Hepatocyte (in vitro differentiated cells): ENCODE data around the gene ZMIZ1. TPM values are rescaled to one million over a fixed set of nuclear protein-coding genes. Genes with fewer than 3 reads are reported as not detected.

Experiments used
- DNase-seq: peaks from one replicate; pipeline ENCODE4 v3.0.0-alpha.2; 2016; ENCODE audit warnings: low spot score
- H2AFZ ChIP-seq: fragments of 200-600 bp; sonication (generic); 2 replicates; pipeline ENCODE4 v1.6.0; 2016; ENCODE audit warnings: antibody characterized with exemption, mild to moderate bottlenecking
- H3K27ac ChIP-seq: fragments of 200-600 bp; sonication (generic); 2 replicates; pipeline ENCODE4 v1.5.1; 2016; ENCODE audit warnings: mild to moderate bottlenecking
- H3K27me3 ChIP-seq: fragments of 200-600 bp; sonication (generic); 2 replicates; pipeline ENCODE4 v1.6.1; 2016
- H3K36me3 ChIP-seq: fragments of 200-600 bp; sonication (generic); replicated peaks from 2 replicates; pipeline ENCODE4 v1.5.1; 2016; ENCODE audit warnings: low read depth; ENCODE audit not compliant: insufficient read depth
- H3K4me1 ChIP-seq: fragments of 200-600 bp; sonication (generic); 2 replicates; pipeline ENCODE4 v1.5.1; 2016; ENCODE audit warnings: mild to moderate bottlenecking, moderate library complexity; ENCODE audit not compliant: insufficient read depth
- H3K4me2 ChIP-seq: fragments of 200-600 bp; sonication (generic); 2 replicates; pipeline ENCODE4 v1.6.0; 2016
- H3K4me3 ChIP-seq: fragments of 200-600 bp; sonication (generic); 2 replicates; pipeline ENCODE4 v1.5.1; 2016; ENCODE audit warnings: mild to moderate bottlenecking
- H3K79me2 ChIP-seq: fragments of 200-600 bp; sonication (generic); 2 replicates; pipeline ENCODE4 v1.6.0; 2017; ENCODE audit warnings: mild to moderate bottlenecking
- H3K9me2 ChIP-seq: fragments of 200-600 bp; sonication (generic); replicated peaks from 2 replicates; pipeline ENCODE4 v1.6.0; 2017; ENCODE audit warnings: mild to moderate bottlenecking; ENCODE audit not compliant: insufficient read depth
- H3K9me3 ChIP-seq: fragments of 200-600 bp; sonication (generic); 2 replicates; pipeline ENCODE4 v1.5.1; 2016; ENCODE audit warnings: low read depth, mild to moderate bottlenecking
- H4K20me1 ChIP-seq: fragments of 200-600 bp; sonication (generic); 2 replicates; pipeline ENCODE4 v1.6.0; 2016; ENCODE audit warnings: mild to moderate bottlenecking; ENCODE audit not compliant: insufficient read depth, poor library complexity, severe bottlenecking
- EZH2 ChIP-seq: fragments of 200-600 bp; sonication (generic); IDR thresholded peaks from 2 replicates; pipeline ENCODE4 v1.6.1; 2016; ENCODE audit warnings: antibody characterized with exemption, mild to moderate bottlenecking, borderline replicate concordance
- EZH2phosphoT487 ChIP-seq: fragments of 200-600 bp; sonication (generic); IDR thresholded peaks from one replicate; pipeline ENCODE4 v1.6.1; 2018; ENCODE audit warnings: antibody characterized with exemption, mild to moderate bottlenecking, low read depth, moderate library complexity; ENCODE audit not compliant: unreplicated experiment, severe bottlenecking
- WGBS: methylation state at CpG from one replicate; pipeline ENCODE4 v1.1.6; 2016; ENCODE audit warnings: low lambda C conversion rate; ENCODE audit errors: missing lambda C conversion rate; 5-methylcytosine and 5-hydroxymethylcytosine counted together
- polyA plus RNA-seq: library from polyadenylated mRNA; unstranded; fragments of >200 nt; fragmentation: Nextera tagmentation; extraction: Ambion mirVana; gene quantifications from 2 replicates; pipeline ENCODE4 v1.2.1, GENCODE V29; 2016
- total RNA-seq: library from RNA; depleted of rRNA; stranded (reverse); fragments of >200 nt; gene quantifications from 2 replicates; pipeline ENCODE4 v1.2.3, GENCODE V29; 2014
- TF ChIP-seq, protein P1 (sequence below): fragments of 200-600 bp; sonication (generic); IDR thresholded peaks from 2 replicates; pipeline ENCODE4 v1.5.1; 2016; ENCODE audit warnings: antibody characterized with exemption, mild to moderate bottlenecking; ENCODE audit not compliant: poor library complexity

ZMIZ1 gene
- total and polyA plus RNA-seq, 2 experiments from 2014 or later, result 30.9 to 32.4 TPM

DNA sequence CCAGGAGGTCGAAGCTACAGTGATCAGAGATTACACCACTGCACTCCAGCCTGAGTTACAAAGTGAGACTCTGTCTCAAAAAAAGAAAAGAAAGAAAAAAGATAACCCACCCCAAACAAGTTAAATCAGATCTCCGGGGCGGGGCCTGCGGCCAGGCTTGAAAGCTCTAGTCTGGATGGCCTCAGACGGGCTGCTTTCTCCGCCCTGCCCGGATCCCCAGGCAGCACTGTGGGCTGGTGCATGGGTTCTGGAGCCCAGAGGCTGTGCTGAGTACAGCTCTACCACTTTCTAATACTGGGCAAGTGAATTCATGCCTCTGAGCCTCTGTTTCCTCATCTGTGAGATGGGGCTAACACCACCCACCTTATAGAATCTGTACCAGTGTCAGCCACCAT is 83.7 kb downstream of the ZMIZ1 start:
- no peaks in the 10 kb centered on the region for H3K9me2 ChIP-seq
- no peaks in the 10 kb centered on the region for H3K36me3 ChIP-seq
- H2AFZ ChIP-seq, result no peak overlapping the region
- WGBS, result 83% methylated on average over 7 of the region's 7 CpGs
- H3K4me3 ChIP-seq, result no peak overlapping the region
- no peak for DNase-seq
- peaks cover 68% of the 10 kb centered on the region for H4K20me1 ChIP-seq
- H3K9me3 ChIP-seq, result no peaks in the 10 kb centered on the region
- peaks cover 84% of the 10 kb centered on the region for H3K79me2 ChIP-seq
- H3K27ac ChIP-seq, result peak overlapping the region; percentile 90
- TF ChIP-seq, protein P1, sequence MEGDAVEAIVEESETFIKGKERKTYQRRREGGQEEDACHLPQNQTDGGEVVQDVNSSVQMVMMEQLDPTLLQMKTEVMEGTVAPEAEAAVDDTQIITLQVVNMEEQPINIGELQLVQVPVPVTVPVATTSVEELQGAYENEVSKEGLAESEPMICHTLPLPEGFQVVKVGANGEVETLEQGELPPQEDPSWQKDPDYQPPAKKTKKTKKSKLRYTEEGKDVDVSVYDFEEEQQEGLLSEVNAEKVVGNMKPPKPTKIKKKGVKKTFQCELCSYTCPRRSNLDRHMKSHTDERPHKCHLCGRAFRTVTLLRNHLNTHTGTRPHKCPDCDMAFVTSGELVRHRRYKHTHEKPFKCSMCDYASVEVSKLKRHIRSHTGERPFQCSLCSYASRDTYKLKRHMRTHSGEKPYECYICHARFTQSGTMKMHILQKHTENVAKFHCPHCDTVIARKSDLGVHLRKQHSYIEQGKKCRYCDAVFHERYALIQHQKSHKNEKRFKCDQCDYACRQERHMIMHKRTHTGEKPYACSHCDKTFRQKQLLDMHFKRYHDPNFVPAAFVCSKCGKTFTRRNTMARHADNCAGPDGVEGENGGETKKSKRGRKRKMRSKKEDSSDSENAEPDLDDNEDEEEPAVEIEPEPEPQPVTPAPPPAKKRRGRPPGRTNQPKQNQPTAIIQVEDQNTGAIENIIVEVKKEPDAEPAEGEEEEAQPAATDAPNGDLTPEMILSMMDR, result no peak
- no peak for TF ChIP-seq EZH2
- TF ChIP-seq EZH2phosphoT487, result no peak
- peaks cover 63% of the 10 kb centered on the region for H3K4me1 ChIP-seq
- H3K4me2 ChIP-seq, result peak overlapping the region; percentile 17
- H3K27me3 ChIP-seq, result no peaks in the 10 kb centered on the region

DNA sequence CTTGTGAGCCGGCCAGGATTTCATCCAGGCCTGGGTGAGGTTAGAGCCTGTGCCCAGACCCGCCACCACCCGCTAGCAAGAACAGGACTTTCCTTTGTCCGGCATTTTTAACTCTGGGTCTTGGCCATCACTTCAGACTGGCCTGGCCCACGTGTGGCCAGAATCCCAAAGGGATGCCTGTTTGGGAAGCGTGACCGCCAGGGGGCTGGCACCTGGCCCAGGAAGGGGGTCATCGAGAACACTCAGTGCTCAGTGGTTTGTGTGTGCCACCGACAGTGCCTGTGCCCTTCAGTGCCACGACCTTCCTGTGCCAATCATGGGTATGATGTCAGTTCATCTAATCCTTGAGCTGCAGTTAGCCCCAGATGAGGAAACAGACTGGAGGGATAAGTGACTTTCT is 85.0 kb downstream of the ZMIZ1 start:
- WGBS, result 97% methylated on average over 10 of the region's 10 CpGs
- Histone ChIP-seq H3K4me1 (peaks cover 65% of the 10 kb centered on the region), H3K4me2 (no peak overlapping the region), H3K79me2 (peaks cover 87% of the 10 kb centered on the region), H3K9me2 (no peaks in the 10 kb centered on the region), H3K9me3 (no peaks in the 10 kb centered on the region), H4K20me1 (peaks cover 71% of the 10 kb centered on the region), H3K36me3 (no peaks in the 10 kb centered on the region), H3K4me3 (no peak overlapping the region), H3K27ac (no peak overlapping the region), H3K27me3 (no peaks in the 10 kb centered on the region), H2AFZ (no peak overlapping the region)
- TF ChIP-seq EZH2phosphoT487 (no peak), EZH2 (no peak)
- TF ChIP-seq, protein P1, result no peak
- DNase-seq, result no peak

GRCh38 chr10:79155301-79156081 is 86.7 kb downstream of the ZMIZ1 start:
- WGBS, result 83% methylated on average over 14 of the region's 14 CpGs
- Histone ChIP-seq H2AFZ (no peak overlapping the region), H3K9me2 (no peaks in the 10 kb centered on the region), H4K20me1 (peaks cover 72% of the 10 kb centered on the region), H3K27me3 (no peaks in the 10 kb centered on the region), H3K4me3 (no peak overlapping the region), H3K9me3 (no peaks in the 10 kb centered on the region), H3K4me2 (no peak overlapping the region), H3K27ac (peak overlapping the region; percentile 72), H3K79me2 (peaks cover 93% of the 10 kb centered on the region), H3K4me1 (peaks cover 66% of the 10 kb centered on the region), H3K36me3 (no peaks in the 10 kb centered on the region)
- TF ChIP-seq EZH2 (no peak), EZH2phosphoT487 (no peak)
- TF ChIP-seq, protein P1, result no peak
- no peak for DNase-seq
